GM18858 (cell line): ENCODE data around the gene INTS15.

Source experiments
- ATAC-seq: cut with Tn5 transposase; IDR thresholded peaks from one replicate; pipeline ENCODE4 v1.9.1; 2021; ENCODE audit not compliant: unreplicated experiment

Gene INTS15

GRCh38 chr7:6642239-6642839 lies 52.5 kb downstream of the INTS15 start:
- no peak for ATAC-seq

- no peak for ATAC-seq
These were observed 53.2 kb downstream of the INTS15 start for GRCh38 chr7:6642861-6643640.

- ATAC-seq = no peak
These were observed 54.2 kb downstream of the INTS15 start for GRCh38 chr7:6643915-6644625.

GRCh38 chr7:6644728-6645127 lies 54.9 kb downstream of the INTS15 start:
- ATAC-seq = no peak

GRCh38 chr7:6646465-6646864 lies 56.6 kb downstream of the INTS15 start:
- no peak for ATAC-seq

GRCh38 chr7:6647080-6647479 lies 57.3 kb downstream of the INTS15 start:
- ATAC-seq = no peak

GRCh38 chr7:6647541-6647940 lies 57.7 kb downstream of the INTS15 start:
- no peak for ATAC-seq

- no peak for ATAC-seq
These were observed 58.4 kb downstream of the INTS15 start for GRCh38 chr7:6648066-6648814.

- no peak for ATAC-seq
These were observed 58.9 kb downstream of the INTS15 start for GRCh38 chr7:6648815-6649104.

- ATAC-seq = no peak
These were observed 59.6 kb downstream of the INTS15 start for GRCh38 chr7:6649241-6649961.

GRCh38 chr7:6650086-6650485 lies 60.3 kb downstream of the INTS15 start:
- ATAC-seq = no peak

- ATAC-seq = no peak
These were observed 60.7 kb downstream of the INTS15 start for GRCh38 chr7:6650521-6651011.

GRCh38 chr7:6651851-6652445 lies 62.1 kb downstream of the INTS15 start:
- ATAC-seq = no peak

GRCh38 chr7:6652446-6653011 lies 62.7 kb downstream of the INTS15 start:
- ATAC-seq = no peak

- ATAC-seq = no peak
These were observed 63.5 kb downstream of the INTS15 start for GRCh38 chr7:6653071-6654003.

- ATAC-seq = no peak
These were observed 64.5 kb downstream of the INTS15 start for GRCh38 chr7:6654113-6654841.

GRCh38 chr7:6654842-6655610 lies 65.2 kb downstream of the INTS15 start:
- ATAC-seq = no peak
